GM18520 (cell line): ENCODE measurements around the gene RABGAP1L.
"Not testable (repeated sequence)": the region's sequence is repeated elsewhere in the genome, so short reads cannot be mapped to it uniquely, and the experiment has no call there.

Experiments
- ATAC-seq: cut with Tn5 transposase; IDR thresholded peaks from one replicate; pipeline ENCODE4 v1.9.1; 2021; ENCODE audit not compliant: unreplicated experiment

Gene RABGAP1L

GRCh38 chr1:174700775-174701174, 541.5 kb downstream of the RABGAP1L start:
- ATAC-seq = no peak

DNA sequence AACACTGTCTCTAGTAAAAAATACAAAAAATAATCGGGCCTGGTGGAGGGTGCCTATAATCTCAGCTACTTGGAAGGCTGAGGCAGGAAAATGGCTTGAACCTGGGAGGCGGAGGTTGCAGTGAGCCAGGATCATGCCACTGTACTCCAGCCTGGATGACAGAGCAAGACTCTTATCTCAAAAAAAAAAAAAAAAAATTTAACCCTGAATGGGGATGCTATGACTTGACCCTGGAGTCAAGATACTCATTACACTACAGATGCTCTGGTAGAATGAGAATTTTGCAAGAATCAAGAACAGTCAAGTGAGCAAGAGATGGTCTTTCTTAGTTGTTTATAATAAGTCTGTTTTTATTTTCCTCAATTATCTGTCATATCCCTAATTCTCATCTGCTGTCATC, 542.2 kb downstream of the RABGAP1L start:
- ATAC-seq = no peak

DNA sequence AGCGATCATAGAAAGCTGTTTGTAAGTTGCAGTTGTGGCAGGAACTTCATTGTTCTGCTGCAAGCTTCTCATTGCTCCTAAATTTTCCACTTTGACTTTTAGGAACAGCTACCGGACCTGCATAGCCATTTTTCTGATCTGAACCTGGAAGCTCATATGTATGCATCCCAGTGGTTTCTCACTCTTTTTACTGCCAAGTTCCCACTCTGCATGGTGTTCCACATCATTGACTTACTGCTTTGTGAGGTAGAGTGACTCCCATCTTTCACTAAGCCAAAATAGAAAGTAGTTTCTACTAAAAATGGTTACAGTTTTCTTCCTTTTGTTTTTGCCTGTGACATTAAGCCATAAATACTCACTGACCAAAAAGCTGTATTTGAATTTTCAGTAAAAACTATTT, 542.7 kb downstream of the RABGAP1L start:
- no peak for ATAC-seq

- ATAC-seq = no peak
Measured at GRCh38 chr1:174703309-174703708, 544.0 kb downstream of the RABGAP1L start.

GRCh38 chr1:174704300-174704699, 545.0 kb downstream of the RABGAP1L start:
- ATAC-seq = no peak

GRCh38 chr1:174710868-174711845, 551.8 kb downstream of the RABGAP1L start:
- no peak for ATAC-seq

DNA sequence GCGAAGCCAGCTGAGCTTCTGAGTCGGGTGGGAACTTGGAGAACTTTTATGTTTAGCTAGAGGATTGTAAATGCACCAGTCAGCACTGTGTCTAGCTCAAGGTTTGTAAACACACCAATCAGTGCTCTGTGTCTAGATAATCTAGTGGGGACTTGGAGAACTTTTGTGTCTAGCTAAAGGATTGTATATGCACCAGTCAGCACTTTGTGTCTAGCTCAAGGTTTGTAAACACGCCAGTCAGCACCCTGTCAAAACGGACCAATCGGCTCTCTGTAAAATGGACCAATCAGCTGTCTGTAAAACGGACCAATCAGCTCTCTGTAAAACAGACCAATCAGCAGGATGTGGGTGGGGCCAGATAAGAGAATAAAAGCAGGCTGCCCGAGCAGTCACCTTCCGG, 552.5 kb downstream of the RABGAP1L start:
- ATAC-seq = not testable (repeated sequence)

DNA sequence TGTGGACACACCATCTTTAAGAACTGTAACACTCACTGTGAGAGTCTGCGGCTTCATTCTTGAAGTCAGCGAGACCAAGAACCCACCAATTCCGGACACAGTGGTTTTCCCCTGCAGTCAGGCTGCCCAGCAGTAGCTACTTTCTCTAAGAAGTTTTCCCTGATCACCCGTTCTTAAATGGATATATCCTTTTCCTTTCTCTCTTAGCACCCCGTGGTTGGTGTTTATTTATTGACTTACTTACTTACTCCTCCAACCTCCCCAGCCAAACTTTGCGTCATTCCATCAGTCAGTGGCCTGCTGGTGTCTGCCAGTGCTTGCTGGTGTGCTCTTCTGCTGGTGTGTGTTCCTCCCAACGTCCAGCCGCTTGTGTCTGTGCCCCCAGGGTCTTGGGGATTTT, 553.2 kb downstream of the RABGAP1L start:
- no peak for ATAC-seq

GRCh38 chr1:174713796-174714195, 554.5 kb downstream of the RABGAP1L start:
- no peak for ATAC-seq

- ATAC-seq = no peak
Measured at GRCh38 chr1:174719194-174719593, 559.9 kb downstream of the RABGAP1L start.

DNA sequence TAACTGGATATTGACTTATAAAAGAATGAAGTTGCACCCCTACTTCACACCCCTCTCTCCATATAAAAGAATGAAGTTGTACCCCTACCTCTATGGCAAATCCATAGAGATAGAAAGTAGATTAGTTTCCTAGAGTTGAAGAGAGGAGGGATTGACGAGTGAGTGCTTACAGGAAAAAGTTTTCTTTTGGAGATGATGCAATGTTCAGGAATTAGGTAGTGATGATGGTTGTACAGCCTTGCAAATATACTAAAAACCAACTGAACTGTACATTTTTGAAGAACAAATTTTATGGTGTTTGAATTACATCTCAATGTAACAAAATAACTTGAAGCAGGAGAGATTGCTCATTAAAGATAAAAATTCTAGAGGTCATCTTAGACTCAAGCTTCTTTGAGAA, 561.3 kb downstream of the RABGAP1L start:
- ATAC-seq = no peak

DNA sequence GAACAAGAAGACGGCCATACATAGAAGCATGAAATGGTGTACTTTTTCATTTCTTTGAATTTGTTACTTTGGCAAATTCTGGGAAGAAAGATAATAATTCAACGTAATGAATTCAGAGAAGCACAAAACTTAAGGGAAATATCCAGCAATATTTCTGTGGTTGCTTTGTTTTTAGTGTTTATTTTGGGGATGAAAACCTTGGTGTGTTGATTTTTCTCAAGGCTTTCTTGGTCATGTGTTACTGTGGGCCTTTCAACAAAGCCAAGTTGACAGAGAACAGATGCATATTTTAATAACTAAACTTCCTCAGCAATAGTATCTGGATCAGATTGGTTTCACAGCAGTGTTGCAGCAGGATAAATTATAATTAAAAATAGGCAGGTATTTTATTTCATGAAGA, 561.9 kb downstream of the RABGAP1L start:
- no peak for ATAC-seq

DNA sequence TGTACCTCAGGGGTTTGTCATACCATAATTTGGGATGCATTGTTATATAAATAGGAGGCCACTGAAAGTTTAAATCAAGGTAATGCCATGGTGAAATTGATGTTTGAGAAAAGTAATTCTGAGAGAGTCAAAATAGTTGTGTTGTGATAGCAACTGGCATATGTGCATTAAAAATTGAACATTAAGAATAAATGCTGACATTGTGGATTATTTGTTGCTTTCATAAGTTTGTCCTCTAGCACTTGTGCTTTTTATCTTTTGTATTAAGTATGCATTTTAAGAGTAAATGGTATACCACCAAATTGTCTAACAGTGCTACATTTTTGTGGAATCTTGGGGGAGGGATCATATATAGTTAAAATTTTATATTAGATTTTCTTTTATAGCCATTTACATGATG, 564.5 kb downstream of the RABGAP1L start:
- no peak for ATAC-seq

GRCh38 chr1:174724219-174724618, 564.9 kb downstream of the RABGAP1L start:
- no peak for ATAC-seq

DNA sequence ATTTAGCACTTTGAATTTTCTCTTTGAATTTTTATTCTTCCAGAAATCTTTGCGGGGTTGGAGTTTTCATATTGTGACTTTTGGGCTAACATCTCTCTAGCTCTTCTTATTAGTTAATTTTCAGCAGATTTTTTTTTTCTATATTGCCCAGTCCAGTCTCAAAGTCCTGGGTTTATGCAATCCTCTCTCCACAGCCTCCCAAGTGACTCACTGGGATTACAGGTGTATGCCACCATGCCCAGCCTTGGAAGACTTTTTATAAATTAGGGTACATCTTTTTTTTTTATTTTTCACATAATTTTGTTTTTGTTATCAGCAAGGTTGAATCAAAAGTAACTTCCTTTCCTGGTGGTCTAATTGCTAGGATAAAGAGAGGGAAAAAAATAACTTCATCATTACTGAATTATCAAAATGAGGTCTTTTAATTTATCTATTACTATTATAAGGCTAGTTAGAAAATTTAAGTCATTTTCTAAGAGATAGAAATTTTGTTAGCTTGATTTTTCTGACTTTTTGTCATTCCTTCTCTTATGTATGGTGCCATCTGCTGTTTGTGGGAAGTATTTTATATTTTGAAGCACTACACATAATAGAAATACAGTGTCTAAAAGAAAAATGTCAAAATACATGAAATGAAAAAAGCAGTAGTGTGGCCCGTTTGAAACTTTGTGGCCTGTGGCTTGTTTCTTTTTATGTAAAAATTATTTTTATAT, 567.0 kb downstream of the RABGAP1L start:
- no peak for ATAC-seq

GRCh38 chr1:174726880-174727585, 567.7 kb downstream of the RABGAP1L start:
- ATAC-seq = no peak

- ATAC-seq = no peak
Measured at GRCh38 chr1:174734270-174734669, 575.0 kb downstream of the RABGAP1L start.

DNA sequence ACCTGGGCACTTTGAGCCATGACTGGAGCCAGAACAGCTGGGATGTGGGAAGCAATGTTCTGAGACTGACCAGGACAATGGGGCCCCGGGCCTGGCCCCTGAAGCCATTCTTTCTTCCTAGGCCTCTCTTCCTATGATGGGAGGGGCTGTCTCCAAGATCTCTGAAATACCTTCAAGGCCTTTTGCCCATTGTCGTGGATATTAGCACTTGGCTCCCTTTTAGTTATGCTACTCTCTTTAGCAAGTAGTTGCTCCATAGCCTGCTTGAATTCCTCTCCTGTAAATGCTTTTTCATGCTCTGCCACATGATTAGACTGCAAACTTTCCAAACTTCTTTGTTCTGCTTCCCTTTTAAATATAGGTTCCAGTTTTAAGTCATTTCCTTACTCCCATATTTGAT, 577.5 kb downstream of the RABGAP1L start:
- ATAC-seq = no peak

DNA sequence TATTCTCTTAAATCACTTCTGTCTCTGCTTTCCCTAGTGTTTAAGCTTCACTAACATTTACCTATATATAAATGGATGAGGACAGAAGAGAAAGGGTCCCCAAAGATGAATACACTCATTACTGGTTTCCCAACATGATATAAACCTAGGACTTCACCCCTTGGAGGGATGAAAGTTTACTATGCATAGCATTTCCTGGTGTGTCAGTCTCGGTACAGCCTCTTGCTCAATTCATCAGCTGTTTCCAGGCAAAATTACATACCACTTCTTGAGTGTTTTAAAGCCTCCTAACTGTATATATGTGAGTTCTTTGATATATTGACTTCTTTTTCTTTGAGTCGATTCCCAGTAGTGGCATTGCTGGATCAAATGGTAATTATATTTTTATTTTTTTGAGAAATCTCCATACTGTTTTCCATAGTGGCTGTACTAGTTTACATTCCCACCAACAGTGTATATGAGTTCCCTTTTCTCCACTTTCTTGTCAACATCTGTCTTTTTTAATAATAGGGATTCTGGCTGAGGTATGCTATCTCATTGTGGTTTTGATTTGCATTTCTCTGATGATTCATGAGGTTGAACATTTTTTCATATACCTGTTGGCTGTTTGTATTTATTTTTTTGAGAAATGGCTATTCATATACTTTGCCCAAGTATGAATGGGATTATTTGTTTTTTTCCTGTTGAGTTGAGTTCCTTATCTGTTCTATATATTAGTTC, 581.1 kb downstream of the RABGAP1L start:
- no peak for ATAC-seq

DNA sequence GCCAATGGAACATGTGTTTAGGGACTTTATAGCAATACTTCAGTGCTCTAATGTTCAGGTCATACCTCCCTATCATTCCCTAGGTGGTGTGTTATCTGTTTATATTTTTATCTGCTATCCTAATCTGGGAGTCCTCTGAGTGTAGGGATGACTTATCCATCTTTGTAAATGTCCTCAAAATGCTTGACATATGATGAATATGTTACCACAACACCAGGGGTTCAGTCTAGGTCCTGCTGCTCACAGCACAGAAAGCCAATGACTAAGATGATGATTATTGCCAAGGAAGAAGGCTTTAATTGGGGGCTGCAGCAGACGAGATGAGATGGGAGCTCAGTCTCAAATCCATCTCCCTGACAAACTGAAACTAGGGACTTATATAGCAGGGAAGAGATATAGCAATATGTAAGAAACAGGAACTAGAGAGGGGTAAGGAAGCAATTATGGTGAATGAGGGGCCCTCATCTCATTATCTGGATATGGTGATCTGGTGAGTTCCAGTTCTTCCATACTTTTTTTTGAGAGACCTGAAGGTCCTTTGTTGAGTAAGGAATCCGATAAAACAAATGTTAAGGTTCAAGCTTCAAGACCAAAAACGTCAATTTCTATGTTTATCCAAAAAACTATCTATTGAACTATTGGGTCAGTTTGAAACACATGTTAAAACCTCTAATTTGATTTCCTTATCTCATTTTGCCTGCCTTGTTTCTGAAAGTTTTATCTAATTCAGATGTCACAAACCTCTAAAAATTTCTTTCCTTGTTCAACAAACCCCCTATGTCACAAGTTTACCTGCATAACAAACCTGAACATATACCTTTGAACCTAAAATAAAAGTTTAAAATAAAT, 583.7 kb downstream of the RABGAP1L start:
- ATAC-seq = no peak
